ENCODE results near the gene PRKAA1. TPM values are rescaled to one million over a fixed set of nuclear protein-coding genes. Genes with fewer than 3 reads are reported as not detected.

The PRKAA1 gene
- total and polyA plus RNA-seq, 2 of the 4 experiments (the other 2 are of a cell fraction) = 47.7 to 94.1 TPM

DNA sequence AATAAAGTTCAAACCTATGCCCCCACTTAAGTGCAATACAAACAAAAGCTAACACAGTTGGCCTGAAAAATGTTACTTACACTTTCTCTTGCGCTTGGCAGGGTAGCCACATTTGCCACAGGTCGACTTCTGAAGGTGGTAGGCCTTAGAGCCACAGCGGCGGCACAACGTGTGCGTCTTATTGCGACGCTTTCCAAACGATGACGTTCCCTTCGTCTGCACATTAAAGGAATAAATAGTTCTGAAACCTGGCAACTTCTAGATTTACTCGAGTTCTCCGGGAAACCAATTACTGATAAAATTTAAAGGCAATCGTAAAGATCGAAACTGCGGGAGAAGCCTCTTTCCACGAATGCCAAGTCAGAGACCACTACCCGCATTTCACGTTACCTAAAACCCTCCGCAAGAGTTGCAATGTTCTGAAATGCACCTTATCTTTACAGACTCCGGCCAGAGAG, 36.2 kb upstream of the PRKAA1 start:
- Histone ChIP-seq H2AFZ (replicated peaks; ENCODE audit: low read length, poor library complexity) (peak overlapping the region; percentile 100), H3K23ac (ENCODE audit: low read depth, low read length) (peak overlapping the region; percentile 95), H3K18ac (ENCODE audit: low read depth, low read length) (peak overlapping the region; percentile 20), H2BK15ac (ENCODE audit: low read depth, low read length) (0 out of 3 replicates have a peak overlapping the region, but pooled peaks have one; percentile 6), H2BK20ac (ENCODE audit: low read depth, low read length) (no peak overlapping the region), H2BK120ac (ENCODE audit: low read depth, low read length) (peak overlapping the region; percentile 40; the same call in 1 of the 2 replicates), H3K27me3 (ENCODE audit: control insufficient read depth, insufficient read depth, low read length) (no peaks in the 10 kb centered on the region), H3K9me3 (ENCODE audit: control insufficient read depth, insufficient read depth, low read length) (no peaks in the 10 kb centered on the region), H3K9me1 (ENCODE audit: insufficient read depth, low read length) (0 out of 2 replicates have a peak, but pooled peaks cover 2% of the 10 kb centered on the region), H2AK5ac (ENCODE audit: low read depth, low read length) (peak overlapping the region; percentile 97), H3K14ac (replicated peaks; ENCODE audit: low read depth, low read length) (peak overlapping the region; percentile 97), H3K4ac (ENCODE audit: low read depth, low read length) (peak overlapping the region; percentile 97), H3K79me1 (ENCODE audit: low read depth in 1 of 2, low read length in 2 of 2) (peaks cover 13 to 61% of the 10 kb centered on the region in 2 experiments), H4K91ac (ENCODE audit: insufficient read depth, low read depth, low read length) (peak overlapping the region; percentile 75), H4K5ac (ENCODE audit: low read depth, low read length) (peak overlapping the region; percentile 80), H3K4me3 (ENCODE audit: insufficient read depth, low read depth, low read length) (peak overlapping the region; percentile 74), H3K4me1 (ENCODE audit: control insufficient read depth, insufficient read depth, low read length) (peaks cover 2% of the 10 kb centered on the region; the same call in 1 of the 2 replicates), H4K20me1 (ENCODE audit: insufficient read depth, low read length) (peaks cover 55% of the 10 kb centered on the region), H3K9ac (ENCODE audit: low read depth, low read length) (peak overlapping the region; percentile 95), H2BK5ac (ENCODE audit: low read depth, low read length, poor library complexity, severe bottlenecking) (peak overlapping the region; percentile 89), H4K8ac (ENCODE audit: low read depth in 2 of 2, low read length in 2 of 2) (peak overlapping the region; percentile 84 to 91), H3K27ac (ENCODE audit: insufficient read depth, low read length) (peak overlapping the region; percentile 78), H3K56ac (ENCODE audit: extremely low read depth, insufficient read depth, low read length) (peak overlapping the region; percentile 98), H2AK9ac (replicated peaks; ENCODE audit: low read depth, low read length, poor library complexity) (peak overlapping the region; percentile 97), H3K36me3 (ENCODE audit: control insufficient read depth, insufficient read depth, low read length) (peaks cover 42% of the 10 kb centered on the region), H3K4me2 (ENCODE audit: low read depth, low read length) (peak overlapping the region; percentile 98)
- ChIA-PET CTCF (no interaction called here), POLR2A (ENCODE audit: unreplicated experiment) (interaction anchor here (0.6 kb wide), 1 partner anchor 146 kb away, joined by 3 read pairs; no protein-coding TSS in a partner anchor)
- ATAC-seq (ENCODE audit: low read depth) (no peak), DNase-seq (peak; percentile 33)
- TF ChIP-seq FOS (IDR thresholded peaks at IDR 0.05; ENCODE audit: low read depth, low read length) (no peak), SMC3 (IDR thresholded peaks at IDR 0.05; ENCODE audit: low read depth, low read length) (no peak), RFX5 (IDR thresholded peaks at IDR 0.05; ENCODE audit: low read depth, low read length) (no peak), CEBPB (IDR thresholded peaks at IDR 0.05; ENCODE audit: low read depth, low read length) (no peak), RAD21 (IDR thresholded peaks at IDR 0.05; ENCODE audit: low read length) (no peak), RCOR1 (IDR thresholded peaks at IDR 0.05; ENCODE audit: insufficient replicate concordance, low read length) (no peak), NFE2L2 (IDR thresholded peaks at IDR 0.05; ENCODE audit: low read depth, low read length) (no peak), POLR2A (IDR thresholded peaks at IDR 0.05; ENCODE audit: low read depth, low read length) (no peak), MXI1 (IDR thresholded peaks at IDR 0.05; ENCODE audit: borderline replicate concordance, low read depth, low read length) (no peak), MAFK (IDR thresholded peaks at IDR 0.05; ENCODE audit: low read depth, low read length) (no peak), CHD1 (IDR thresholded peaks at IDR 0.05; ENCODE audit: low read depth, low read length) (no peak), MAZ (IDR thresholded peaks at IDR 0.05; ENCODE audit: borderline replicate concordance, low read depth, low read length) (no peak), CTCF (conservative IDR thresholded peaks at IDR 0.05; ENCODE audit: low read depth, low read length) (no peak), BHLHE40 (IDR thresholded peaks at IDR 0.05; ENCODE audit: low read depth, low read length) (no peak)
- TF ChIP-seq, protein P1, sequence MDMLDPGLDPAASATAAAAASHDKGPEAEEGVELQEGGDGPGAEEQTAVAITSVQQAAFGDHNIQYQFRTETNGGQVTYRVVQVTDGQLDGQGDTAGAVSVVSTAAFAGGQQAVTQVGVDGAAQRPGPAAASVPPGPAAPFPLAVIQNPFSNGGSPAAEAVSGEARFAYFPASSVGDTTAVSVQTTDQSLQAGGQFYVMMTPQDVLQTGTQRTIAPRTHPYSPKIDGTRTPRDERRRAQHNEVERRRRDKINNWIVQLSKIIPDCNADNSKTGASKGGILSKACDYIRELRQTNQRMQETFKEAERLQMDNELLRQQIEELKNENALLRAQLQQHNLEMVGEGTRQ (IDR thresholded peaks at IDR 0.05; ENCODE audit: low read depth, low read length) = no peak
- TF ChIP-seq, protein P2, sequence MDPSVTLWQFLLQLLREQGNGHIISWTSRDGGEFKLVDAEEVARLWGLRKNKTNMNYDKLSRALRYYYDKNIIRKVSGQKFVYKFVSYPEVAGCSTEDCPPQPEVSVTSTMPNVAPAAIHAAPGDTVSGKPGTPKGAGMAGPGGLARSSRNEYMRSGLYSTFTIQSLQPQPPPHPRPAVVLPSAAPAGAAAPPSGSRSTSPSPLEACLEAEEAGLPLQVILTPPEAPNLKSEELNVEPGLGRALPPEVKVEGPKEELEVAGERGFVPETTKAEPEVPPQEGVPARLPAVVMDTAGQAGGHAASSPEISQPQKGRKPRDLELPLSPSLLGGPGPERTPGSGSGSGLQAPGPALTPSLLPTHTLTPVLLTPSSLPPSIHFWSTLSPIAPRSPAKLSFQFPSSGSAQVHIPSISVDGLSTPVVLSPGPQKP (IDR thresholded peaks at IDR 0.05; ENCODE audit: borderline replicate concordance, low read depth, low read length) = no peak
- BruUV-seq (replicated peaks) = TSS peak; percentile 75
- 0% methylated on average over 11 of the region's 21 CpGs; no CpG with 5 or more reads in 1 of the 2 experiments for WGBS, 2 experiments (ENCODE audit: extremely low coverage in 2 of 2, insufficient read length in 1 of 2)
- intact Hi-C loops (cut with micrococcal nuclease) = loop anchor here (2.0 to 5.0 kb wide), 2 partner anchors 80 to 1412 kb away; partner anchors contain the start of genes DAB2 and TTC33
- in situ Hi-C loops (cut with MboI; ENCODE audit: low sequenced_read_pairs) = no loop called here
- dilution Hi-C loops (cut with HindIII; ENCODE audit: low sequenced_read_pairs, unreplicated experiment) = no loop called here
